Liver (tissue), 3 donors: ENCODE measurements around the gene VGLL4.

Experiments used
- FOXA2 ChIP-seq: IDR thresholded peaks from 2 replicates; pipeline ENCODE4 v1.6.1; 2016; ENCODE audit warnings: antibody characterized with exemption
- JUND ChIP-seq, 2 donors: IDR thresholded peaks; 2 replicates each; pipeline ENCODE4 v1.6.1; 2016; ENCODE audit warnings: antibody characterized with exemption in 2 of 2
- MAX ChIP-seq: IDR thresholded peaks from 2 replicates; pipeline ENCODE4 v1.6.1; 2016; ENCODE audit warnings: antibody characterized with exemption
- RXRA ChIP-seq, 2 donors: IDR thresholded peaks; 2 replicates each; pipeline ENCODE4 v1.6.1; 2017 to 2018; ENCODE audit warnings: antibody characterized with exemption in 2 of 2, mild to moderate bottlenecking in 1 of 2
- SP1 ChIP-seq: IDR thresholded peaks from 2 replicates; pipeline ENCODE4 v1.6.1; 2018; ENCODE audit warnings: antibody characterized with exemption, mild to moderate bottlenecking
- TAF1 ChIP-seq: conservative IDR thresholded peaks from 2 replicates; pipeline ENCODE4 v1.6.1; 2016; ENCODE audit warnings: antibody characterized with exemption, mild to moderate bottlenecking
- YY1 ChIP-seq: IDR thresholded peaks from 2 replicates; pipeline ENCODE4 v1.6.1; 2016; ENCODE audit warnings: antibody characterized with exemption, mild to moderate bottlenecking
- TF ChIP-seq, protein P1 (sequence below): fragments of 150-350 bp; IDR thresholded peaks from 2 replicates; pipeline ENCODE4 v1.5.1; 2017; ENCODE audit warnings: improper control_type of control experiment, low read depth, low read length; ENCODE audit not compliant: missing input control
- TF ChIP-seq, protein P2 (sequence below): IDR thresholded peaks from 2 replicates; pipeline ENCODE4 v1.6.1; 2016; ENCODE audit warnings: antibody characterized with exemption, mild to moderate bottlenecking
- donor health status: healthy.
- donor health status: healthy.

DNA sequence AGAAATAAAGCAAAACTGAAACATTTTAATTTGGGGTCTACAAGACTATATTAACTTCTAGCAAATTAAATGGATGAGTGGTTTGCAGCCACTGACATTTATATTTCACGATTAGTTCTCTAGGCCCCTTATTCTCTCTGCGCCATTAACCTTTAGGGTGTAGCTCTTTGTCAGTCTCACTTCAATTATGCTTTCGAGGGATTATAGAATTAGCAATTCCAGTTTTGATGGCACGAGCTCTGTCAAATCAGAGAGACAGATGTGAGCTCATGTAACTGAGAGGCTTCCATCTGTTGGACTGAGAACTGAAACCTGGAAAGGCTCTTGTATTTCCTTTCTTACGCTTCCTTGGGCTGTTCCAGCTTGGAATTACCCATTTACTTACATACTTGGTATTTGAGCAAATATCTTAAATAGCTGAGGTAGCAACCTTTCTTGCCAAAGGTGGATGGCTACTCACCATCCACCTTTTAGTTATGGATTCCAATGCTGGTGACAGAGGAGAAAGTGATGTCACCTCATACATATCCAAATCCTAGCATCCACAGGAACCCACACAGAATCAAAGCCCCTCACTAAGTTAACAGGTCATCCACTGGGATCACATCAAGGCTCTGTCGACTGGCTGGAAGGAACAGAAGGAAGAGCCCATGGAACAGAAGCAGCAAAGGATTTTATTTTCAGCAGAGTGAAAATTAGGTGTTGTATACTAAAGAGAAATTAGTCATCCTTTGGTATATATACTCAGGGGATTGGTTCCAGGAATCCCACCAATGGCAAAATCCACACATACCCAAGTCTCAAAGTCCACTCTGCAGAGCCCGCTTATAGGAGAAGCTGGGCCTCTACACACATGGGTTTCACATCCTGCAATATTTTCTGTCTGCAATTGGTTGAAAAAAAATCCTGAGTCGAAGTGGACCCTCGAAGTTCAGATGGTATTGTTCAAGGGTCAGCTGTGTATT, 20.8 kb downstream of the VGLL4 start:
- TF ChIP-seq, protein P1, sequence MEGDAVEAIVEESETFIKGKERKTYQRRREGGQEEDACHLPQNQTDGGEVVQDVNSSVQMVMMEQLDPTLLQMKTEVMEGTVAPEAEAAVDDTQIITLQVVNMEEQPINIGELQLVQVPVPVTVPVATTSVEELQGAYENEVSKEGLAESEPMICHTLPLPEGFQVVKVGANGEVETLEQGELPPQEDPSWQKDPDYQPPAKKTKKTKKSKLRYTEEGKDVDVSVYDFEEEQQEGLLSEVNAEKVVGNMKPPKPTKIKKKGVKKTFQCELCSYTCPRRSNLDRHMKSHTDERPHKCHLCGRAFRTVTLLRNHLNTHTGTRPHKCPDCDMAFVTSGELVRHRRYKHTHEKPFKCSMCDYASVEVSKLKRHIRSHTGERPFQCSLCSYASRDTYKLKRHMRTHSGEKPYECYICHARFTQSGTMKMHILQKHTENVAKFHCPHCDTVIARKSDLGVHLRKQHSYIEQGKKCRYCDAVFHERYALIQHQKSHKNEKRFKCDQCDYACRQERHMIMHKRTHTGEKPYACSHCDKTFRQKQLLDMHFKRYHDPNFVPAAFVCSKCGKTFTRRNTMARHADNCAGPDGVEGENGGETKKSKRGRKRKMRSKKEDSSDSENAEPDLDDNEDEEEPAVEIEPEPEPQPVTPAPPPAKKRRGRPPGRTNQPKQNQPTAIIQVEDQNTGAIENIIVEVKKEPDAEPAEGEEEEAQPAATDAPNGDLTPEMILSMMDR = no peak
- TF ChIP-seq YY1 (no peak), SP1 (no peak), TAF1 (no peak), JUND (IDR thresholded peaks at IDR 0.05) (no peak), MAX (no peak), FOXA2 (no peak), RXRA (IDR thresholded peaks at IDR 0.05) (no peak)
- TF ChIP-seq, protein P2, sequence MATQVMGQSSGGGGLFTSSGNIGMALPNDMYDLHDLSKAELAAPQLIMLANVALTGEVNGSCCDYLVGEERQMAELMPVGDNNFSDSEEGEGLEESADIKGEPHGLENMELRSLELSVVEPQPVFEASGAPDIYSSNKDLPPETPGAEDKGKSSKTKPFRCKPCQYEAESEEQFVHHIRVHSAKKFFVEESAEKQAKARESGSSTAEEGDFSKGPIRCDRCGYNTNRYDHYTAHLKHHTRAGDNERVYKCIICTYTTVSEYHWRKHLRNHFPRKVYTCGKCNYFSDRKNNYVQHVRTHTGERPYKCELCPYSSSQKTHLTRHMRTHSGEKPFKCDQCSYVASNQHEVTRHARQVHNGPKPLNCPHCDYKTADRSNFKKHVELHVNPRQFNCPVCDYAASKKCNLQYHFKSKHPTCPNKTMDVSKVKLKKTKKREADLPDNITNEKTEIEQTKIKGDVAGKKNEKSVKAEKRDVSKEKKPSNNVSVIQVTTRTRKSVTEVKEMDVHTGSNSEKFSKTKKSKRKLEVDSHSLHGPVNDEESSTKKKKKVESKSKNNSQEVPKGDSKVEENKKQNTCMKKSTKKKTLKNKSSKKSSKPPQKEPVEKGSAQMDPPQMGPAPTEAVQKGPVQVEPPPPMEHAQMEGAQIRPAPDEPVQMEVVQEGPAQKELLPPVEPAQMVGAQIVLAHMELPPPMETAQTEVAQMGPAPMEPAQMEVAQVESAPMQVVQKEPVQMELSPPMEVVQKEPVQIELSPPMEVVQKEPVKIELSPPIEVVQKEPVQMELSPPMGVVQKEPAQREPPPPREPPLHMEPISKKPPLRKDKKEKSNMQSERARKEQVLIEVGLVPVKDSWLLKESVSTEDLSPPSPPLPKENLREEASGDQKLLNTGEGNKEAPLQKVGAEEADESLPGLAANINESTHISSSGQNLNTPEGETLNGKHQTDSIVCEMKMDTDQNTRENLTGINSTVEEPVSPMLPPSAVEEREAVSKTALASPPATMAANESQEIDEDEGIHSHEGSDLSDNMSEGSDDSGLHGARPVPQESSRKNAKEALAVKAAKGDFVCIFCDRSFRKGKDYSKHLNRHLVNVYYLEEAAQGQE = no peak
